ENCODE results near the gene RBM11.

RBM11 gene

DNA sequence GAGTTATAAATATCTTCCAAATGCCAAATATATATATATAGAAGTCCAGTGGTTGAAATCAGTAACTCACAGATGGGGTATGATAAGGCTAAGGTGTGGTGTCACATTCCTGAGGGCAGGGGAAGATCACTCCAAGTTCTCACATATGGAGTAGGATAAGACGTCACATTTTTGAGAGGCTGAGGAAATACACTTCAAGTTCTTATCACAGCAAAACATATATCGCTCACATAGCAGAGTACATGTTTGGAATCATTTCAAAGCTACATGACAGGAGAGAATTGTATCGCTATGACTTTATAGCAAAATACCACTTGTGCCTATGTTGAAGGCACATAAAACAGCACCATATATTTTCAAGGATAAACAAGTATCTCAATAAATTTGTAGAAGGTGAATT, 55.1 kb downstream of the RBM11 start:
- Histone ChIP-seq H3K4me1 (ENCODE audit: control insufficient read depth, insufficient read depth, low read length) (no peaks in the 10 kb centered on the region), H3K27me3 (ENCODE audit: control insufficient read depth, insufficient read depth, low read length) (peaks cover 18% of the 10 kb centered on the region; the same call in 1 of the 2 replicates), H3K27ac (ENCODE audit: low read depth, low read length) (no peak overlapping the region), H3K4me3 (ENCODE audit: low read depth, low read length) (no peak overlapping the region), H3K36me3 (ENCODE audit: control insufficient read depth, insufficient read depth, low read length) (no peaks in the 10 kb centered on the region), H3K9me3 (ENCODE audit: control insufficient read depth, insufficient read depth, low read depth, low read length) (no peaks in the 10 kb centered on the region), H3K9ac (ENCODE audit: low read length) (no peak overlapping the region)

DNA sequence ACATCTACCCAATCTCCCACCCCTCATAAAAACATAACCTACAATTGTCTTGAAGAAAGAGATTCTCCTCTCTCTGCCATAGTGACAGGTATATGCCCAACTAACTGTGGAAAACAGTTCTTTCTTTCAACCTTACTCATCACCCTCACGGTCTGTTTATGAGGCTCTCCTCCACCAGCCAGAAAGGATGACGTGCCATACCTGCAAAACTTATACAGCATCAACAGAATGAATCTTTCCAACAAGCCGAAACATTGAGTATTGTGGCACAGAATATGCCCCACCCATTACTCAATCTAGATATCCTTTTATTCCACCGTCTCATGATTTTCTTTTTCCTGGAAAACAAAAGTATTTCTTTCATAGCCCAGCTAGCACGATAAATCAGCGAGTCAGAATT, 55.7 kb downstream of the RBM11 start:
- H3K9me3 ChIP-seq (ENCODE audit: control insufficient read depth, insufficient read depth, low read depth, low read length): no peaks in the 10 kb centered on the region
- H3K27ac ChIP-seq (ENCODE audit: low read depth, low read length): no peak overlapping the region
- H3K36me3 ChIP-seq (ENCODE audit: control insufficient read depth, insufficient read depth, low read length): no peaks in the 10 kb centered on the region
- no peak overlapping the region for H3K9ac ChIP-seq (ENCODE audit: low read length)
- no peak overlapping the region for H3K4me3 ChIP-seq (ENCODE audit: low read depth, low read length)
- peaks cover 18% of the 10 kb centered on the region; the same call in 1 of the 2 replicates for H3K27me3 ChIP-seq (ENCODE audit: control insufficient read depth, insufficient read depth, low read length)
- H3K4me1 ChIP-seq (ENCODE audit: control insufficient read depth, insufficient read depth, low read length): no peaks in the 10 kb centered on the region

DNA sequence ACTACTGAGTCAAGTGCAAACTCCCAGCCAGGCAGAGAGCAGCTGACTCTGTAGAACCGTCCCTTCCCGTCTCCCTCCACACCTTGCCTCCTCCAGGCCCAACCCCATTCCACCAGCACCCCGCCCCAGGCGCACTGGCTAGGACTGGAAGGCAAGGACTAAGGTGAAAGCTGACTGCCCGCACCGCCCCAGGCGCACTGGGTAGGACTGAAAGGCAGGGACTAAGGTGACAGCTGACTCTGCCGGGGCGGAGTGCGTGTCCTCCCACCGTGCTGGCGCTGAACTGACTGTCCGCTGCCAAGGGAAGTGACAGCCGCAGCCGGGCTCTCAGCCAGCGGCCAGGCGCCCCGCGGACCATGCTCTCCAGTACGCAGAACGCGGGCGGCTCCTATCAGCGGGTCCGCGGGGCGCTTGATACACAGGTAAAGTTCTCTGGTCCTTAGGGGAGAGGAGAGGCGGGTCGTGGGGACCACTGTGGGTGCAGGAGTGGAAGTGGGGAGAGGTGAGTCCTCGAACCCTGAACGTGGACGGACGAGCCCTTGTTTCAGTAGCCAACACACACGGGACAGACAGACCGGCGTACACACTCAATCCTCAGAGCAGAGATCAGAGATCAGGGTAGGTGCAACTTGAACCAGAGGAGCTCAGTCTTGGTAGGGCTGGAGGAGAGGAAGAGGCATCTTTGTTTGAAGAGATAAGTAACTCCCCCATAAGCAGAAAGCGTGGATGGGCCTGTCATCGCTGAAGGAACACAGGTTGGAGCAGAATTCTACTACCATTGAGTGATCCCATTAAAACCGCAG, 58.0 kb downstream of the RBM11 start:
- Histone ChIP-seq H3K9ac (ENCODE audit: low read length) (no peak overlapping the region), H3K4me3 (ENCODE audit: low read depth, low read length) (peak overlapping the region; percentile 48), H3K27me3 (ENCODE audit: control insufficient read depth, insufficient read depth, low read length) (peaks cover 18% of the 10 kb centered on the region; the same call in 1 of the 2 replicates), H3K9me3 (ENCODE audit: control insufficient read depth, insufficient read depth, low read depth, low read length) (no peaks in the 10 kb centered on the region), H3K27ac (ENCODE audit: low read depth, low read length) (no peak overlapping the region), H3K36me3 (ENCODE audit: control insufficient read depth, insufficient read depth, low read length) (no peaks in the 10 kb centered on the region), H3K4me1 (ENCODE audit: control insufficient read depth, insufficient read depth, low read length) (no peaks in the 10 kb centered on the region)

DNA sequence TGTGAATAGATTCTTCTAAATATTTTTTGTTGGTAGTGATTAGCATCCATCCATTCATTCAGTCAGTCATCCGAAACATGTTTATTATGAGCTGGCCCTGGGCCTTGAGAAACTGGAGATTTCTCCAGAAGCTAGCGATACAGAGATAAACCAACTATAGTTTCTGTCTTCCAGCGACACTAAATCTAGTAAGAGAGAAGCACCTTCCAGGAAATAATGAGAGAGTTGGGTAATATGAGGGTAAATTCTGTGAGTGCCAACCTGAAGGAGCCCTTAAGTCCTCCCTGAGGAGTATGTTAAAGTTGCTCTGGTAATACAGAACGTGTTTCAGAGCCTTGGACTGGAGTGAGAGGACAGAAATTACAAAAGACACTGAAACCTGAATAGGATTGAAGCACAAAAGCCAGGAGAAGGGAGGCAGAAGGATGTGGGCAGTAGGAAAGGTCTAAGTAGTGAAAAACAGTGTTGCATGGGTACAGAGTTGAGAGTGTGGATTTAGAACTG, 59.8 kb downstream of the RBM11 start:
- H3K9me3 ChIP-seq (ENCODE audit: control insufficient read depth, insufficient read depth, low read depth, low read length): no peaks in the 10 kb centered on the region
- H3K27me3 ChIP-seq (ENCODE audit: control insufficient read depth, insufficient read depth, low read length): peaks cover 18% of the 10 kb centered on the region; the same call in 1 of the 2 replicates
- no peaks in the 10 kb centered on the region for H3K36me3 ChIP-seq (ENCODE audit: control insufficient read depth, insufficient read depth, low read length)
- no peak overlapping the region for H3K27ac ChIP-seq (ENCODE audit: low read depth, low read length)
- H3K9ac ChIP-seq (ENCODE audit: low read length): no peak overlapping the region
- peaks cover 12% of the 10 kb centered on the region for H3K4me1 ChIP-seq (ENCODE audit: control insufficient read depth, insufficient read depth, low read length)
- no peak overlapping the region for H3K4me3 ChIP-seq (ENCODE audit: low read depth, low read length)

Measured in HUES6 (cell line).